AG04450 (cell line): Measurements from ENCODE around the gene CASP7. TPM values are rescaled to one million over a fixed set of nuclear protein-coding genes. Genes with fewer than 3 reads are reported as not detected.
"Not testable (repeated sequence)": the region's sequence is repeated elsewhere in the genome, so short reads cannot be mapped to it uniquely, and the experiment has no call there.

Experiments used
- CTCF ChIA-PET: fragments of 300-600, 350-600 bp; formaldehyde crosslinking; extraction: SDS; loops from one replicate; lab custom pipeline; 2022; ENCODE audit warnings: antibody characterized with exemption, inconsistent platforms; lab: Charles Lee
- POLR2A ChIA-PET: fragments of 350-600 bp; formaldehyde crosslinking; extraction: SDS; loops from one replicate; lab custom pipeline; 2021; ENCODE audit warnings: antibody characterized with exemption, inconsistent platforms; lab: Yijun Ruan, JAX
- DNase-seq: peaks from one replicate; pipeline ENCODE4 v3.0.0-alpha.2; 2011; ENCODE audit warnings: low read depth, low spot score
- H3K27ac ChIP-seq: one replicate; pipeline ENCODE4 v1.5.1; 2012; ENCODE audit warnings: low read depth, low read length, control low read depth
- H3K27me3 ChIP-seq: one replicate; pipeline ENCODE4 v1.6.0; 2012; ENCODE audit warnings: low read length; ENCODE audit not compliant: control insufficient read depth, insufficient read depth
- H3K4me3 ChIP-seq: 2 replicates; pipeline ENCODE4 v1.5.1; 2011; ENCODE audit warnings: mild to moderate bottlenecking, low read depth, low read length, control low read depth
- H3K9me3 ChIP-seq: 2 replicates; pipeline ENCODE4 v1.5.1; 2012; ENCODE audit warnings: low read length; ENCODE audit not compliant: control insufficient read depth, insufficient read depth
- CTCF ChIP-seq: IDR thresholded peaks from 2 replicates; pipeline ENCODE4 v1.5.1; 2011; ENCODE audit warnings: low read depth, low read length, control low read depth, inconsistent platforms
- polyA plus RNA-seq: library from polyadenylated mRNA; depleted of rRNA; stranded (reverse); fragments of >200 nt; gene quantifications from 2 replicates; pipeline ENCODE4 v1.2.3, GENCODE V29; 2011

CASP7 gene
- polyA plus RNA-seq, 1 experiment = 33.7 TPM

GRCh38 chr10:113647812-113648211 lies 31.9 kb upstream of the CASP7 start:
- no peak for TF ChIP-seq CTCF
- ChIA-PET CTCF (no interaction called here), POLR2A (no interaction called here)
- H3K9me3 ChIP-seq = no peaks in the 10 kb centered on the region
- peaks cover 10% of the 10 kb centered on the region for H3K27me3 ChIP-seq
- DNase-seq = no peak
- no peak overlapping the region for H3K4me3 ChIP-seq
- H3K27ac ChIP-seq = no peak overlapping the region

GRCh38 chr10:113648478-113648877 lies 31.2 kb upstream of the CASP7 start:
- Histone ChIP-seq H3K27ac (no peak overlapping the region), H3K9me3 (no peaks in the 10 kb centered on the region), H3K4me3 (no peak overlapping the region), H3K27me3 (peaks cover 10% of the 10 kb centered on the region)
- ChIA-PET POLR2A (no interaction called here), CTCF (no interaction called here)
- no peak for DNase-seq
- TF ChIP-seq CTCF = no peak

DNA sequence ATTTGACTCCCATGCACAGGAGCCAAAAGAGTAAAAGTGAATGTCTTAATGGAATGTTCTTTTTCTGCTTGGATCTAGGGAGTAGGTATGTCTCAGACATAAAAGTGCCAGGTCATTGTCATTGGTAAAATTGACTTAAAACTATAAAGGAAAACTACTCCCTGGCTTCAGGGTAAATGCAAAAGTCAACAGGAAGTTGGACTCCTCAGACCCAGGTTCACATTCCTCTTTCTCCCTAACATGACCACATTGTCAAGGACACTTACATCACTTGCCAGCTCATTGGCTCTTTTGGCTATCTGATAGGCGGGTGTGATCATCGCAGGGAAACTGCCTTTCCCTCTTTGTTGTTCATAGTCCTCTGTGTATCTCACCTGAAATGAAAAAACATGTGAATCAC lies 29.5 kb upstream of the CASP7 start:
- DNase-seq = no peak
- TF ChIP-seq CTCF = no peak
- POLR2A ChIA-PET = no interaction called here

GRCh38 chr10:113651021-113651420 lies 28.7 kb upstream of the CASP7 start:
- ChIA-PET POLR2A (no interaction called here), CTCF (no interaction called here)
- H3K4me3 ChIP-seq = no peak overlapping the region
- peaks cover 12% of the 10 kb centered on the region for H3K27me3 ChIP-seq
- no peak overlapping the region for H3K27ac ChIP-seq
- H3K9me3 ChIP-seq = no peaks in the 10 kb centered on the region
- DNase-seq = no peak
- no peak for TF ChIP-seq CTCF

More for the DNA sequence above, 29.5 kb upstream of the CASP7 start:
- Histone ChIP-seq H3K27ac (no peak overlapping the region), H3K9me3 (no peaks in the 10 kb centered on the region), H3K27me3 (peaks cover 13% of the 10 kb centered on the region), H3K4me3 (no peak overlapping the region)
- CTCF ChIA-PET = no interaction called here

GRCh38 chr10:113651898-113652297 lies 27.8 kb upstream of the CASP7 start:
- ChIA-PET POLR2A (no interaction called here), CTCF (interaction anchor here (0.6 kb wide), 1 partner anchor 43 kb away, joined by 4 read pairs; no protein-coding TSS in a partner anchor)
- H3K4me3 ChIP-seq = no peak overlapping the region
- H3K27me3 ChIP-seq = peaks cover 8% of the 10 kb centered on the region
- H3K27ac ChIP-seq = no peak overlapping the region
- TF ChIP-seq CTCF = no peak
- no peaks in the 10 kb centered on the region for H3K9me3 ChIP-seq
- DNase-seq = no peak

- DNase-seq, H3K27me3 ChIP-seq, H3K27ac ChIP-seq, POLR2A ChIA-PET, H3K4me3 ChIP-seq, H3K9me3 ChIP-seq, CTCF ChIA-PET: not testable (repeated sequence)
Measured at GRCh38 chr10:113652456-113652855, 27.3 kb upstream of the CASP7 start.
